CD4-positive, alpha-beta T cell treated with Interleukin-6 for 4 hours (primary cell): ENCODE data around the gene SVIL.
"Not testable (repeated sequence)": the region's sequence is repeated elsewhere in the genome, so short reads cannot be mapped to it uniquely, and the experiment has no call there.

Experiments used
- DNase-seq: peaks from one replicate; pipeline ENCODE4 v3.0.0-alpha.2; 2020; ENCODE audit warnings: mixed read lengths

Gene SVIL

DNA sequence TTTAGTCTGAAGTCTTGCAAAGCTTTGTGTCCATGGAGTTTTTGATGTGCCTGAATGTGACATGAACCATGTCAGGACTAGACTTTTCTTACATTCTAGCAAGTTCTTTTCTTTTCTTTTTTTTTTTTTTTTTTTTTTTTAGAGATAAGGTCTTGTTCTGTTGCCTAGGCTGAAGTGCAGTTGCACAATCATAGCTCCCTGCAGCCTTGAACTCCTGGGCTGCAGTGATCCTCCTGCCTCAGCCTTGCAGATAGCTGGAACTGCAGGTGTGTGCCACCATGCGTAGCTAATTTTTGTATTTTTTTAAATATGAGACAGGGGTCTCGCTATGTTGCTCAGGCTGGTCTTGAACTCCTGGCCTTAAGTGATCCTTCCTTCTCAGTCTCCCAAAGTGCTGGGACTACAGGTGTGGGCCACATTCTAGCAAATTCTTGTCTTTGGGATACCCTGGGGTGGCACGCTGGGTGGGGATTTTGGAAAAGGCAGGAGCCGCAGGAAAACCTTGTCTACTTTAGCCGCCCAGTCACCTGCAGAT lies 152.8 kb downstream of the SVIL start:
- no peak for DNase-seq

DNA sequence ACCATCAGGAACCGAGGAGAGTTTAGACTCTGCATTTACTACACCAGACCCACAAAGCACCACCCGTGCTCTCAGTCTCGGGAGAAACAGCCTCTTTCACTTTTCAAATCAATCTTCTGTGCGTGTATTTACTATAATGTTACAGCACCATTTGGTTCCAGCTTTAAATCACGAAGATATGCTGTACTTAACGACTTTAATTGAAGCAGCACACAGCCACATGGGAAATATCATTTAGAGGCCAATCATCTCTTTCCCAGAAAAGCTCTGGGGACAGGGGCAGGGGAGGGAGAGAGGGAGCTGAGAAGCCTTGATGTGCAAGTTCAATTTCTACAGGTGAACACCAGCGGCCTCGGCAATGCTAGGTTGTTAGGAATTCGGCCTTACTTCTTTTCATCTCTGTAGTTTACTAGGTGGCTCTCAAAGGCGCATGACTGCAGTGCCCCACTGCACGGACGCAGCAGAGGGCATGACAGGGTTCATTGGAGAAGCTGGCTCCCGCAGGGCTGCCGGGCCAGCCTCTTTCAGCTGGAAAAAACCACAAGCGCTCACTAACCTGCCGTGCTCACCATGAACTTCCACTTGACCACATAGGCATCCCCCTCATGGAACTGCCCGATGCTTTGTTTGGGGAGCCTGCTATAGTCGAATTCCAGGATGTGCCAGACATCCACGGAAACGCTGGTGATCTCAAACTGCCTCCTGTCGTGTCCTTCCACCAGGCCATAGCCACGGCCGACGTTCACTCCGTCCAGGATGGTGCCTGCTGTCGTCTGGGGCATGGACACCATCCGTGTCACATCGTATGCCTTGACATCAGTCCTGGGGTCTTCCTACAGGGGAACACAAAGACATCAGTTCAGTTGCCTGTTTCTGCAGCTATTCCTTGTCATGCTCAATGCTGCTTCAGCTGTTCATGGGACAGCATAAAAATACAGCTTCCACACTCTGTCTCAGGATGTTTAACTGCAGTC lies 154.5 kb downstream of the SVIL start:
- no peak for DNase-seq

DNA sequence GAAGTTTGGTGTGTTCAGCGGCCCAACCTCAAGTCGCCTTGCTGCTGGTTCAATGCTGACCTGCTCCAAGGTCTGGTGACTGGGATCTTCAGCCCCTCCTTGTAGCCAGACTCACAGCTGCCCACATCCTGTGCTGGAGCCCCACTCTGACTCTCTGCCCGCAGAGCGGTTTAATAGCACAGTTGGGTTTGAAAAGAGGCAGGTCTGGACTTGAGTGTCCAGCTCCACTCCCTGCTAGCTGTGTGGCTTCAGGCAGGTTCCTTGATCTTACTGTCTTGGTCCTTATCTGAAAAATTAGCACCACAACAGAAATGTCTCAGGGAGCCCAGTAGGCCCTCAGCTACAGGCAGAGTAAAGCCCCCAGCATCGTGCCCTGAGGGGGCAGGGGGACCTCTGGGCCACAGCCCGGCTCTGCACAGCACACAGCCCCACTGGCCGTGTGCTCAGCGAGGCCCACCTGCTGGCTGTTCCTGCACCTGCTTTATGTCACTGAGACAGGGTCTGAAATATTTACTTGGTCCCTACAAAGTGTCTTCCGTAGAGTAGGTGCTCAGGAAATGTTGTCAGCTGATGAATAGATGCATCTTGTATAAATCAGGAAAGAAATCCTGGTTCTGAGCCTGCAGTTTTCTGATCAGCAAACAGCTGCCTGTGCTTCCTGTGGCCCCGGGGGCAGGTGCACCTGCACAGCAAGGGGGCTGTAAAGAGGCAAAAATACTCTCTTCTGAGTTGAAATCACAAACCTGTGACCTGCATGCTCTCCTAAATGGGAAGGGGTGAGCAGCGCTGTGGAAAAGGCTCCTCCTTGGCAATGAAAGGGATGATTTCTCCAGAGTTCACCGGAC lies 155.5 kb downstream of the SVIL start:
- peak; percentile 50 for DNase-seq

DNA sequence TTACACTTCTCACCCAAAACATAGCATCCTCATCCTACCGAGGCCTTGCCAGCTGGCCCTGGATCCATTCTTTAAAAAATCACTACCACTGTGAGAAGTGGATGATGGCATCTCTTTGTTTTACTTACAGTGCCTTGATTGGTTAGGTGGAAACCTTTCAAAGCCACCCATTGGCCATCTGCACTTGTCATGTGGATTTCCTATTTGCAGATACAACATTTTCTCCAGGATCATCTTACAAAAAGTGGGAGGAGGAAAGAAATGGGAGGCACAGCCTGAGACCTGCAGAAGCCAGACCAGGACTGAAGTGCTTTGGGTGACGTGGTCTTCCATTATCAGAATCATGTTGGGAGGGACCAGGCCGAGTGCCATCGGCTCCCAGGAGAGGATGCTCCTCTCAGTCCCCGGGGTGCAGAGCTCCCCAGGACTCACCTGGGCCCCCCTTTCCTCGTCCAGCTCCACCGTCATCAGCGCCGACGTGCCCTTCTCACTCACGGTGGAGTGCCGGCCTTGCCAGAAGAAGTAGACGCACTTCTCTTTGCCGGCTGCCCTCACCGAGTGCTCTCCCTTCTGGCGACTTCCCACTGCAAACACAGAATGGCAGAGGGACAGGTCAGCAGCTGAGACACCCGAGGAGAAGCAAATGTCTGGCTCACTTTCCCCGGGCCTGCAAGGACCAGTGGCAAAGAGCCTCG lies 161.2 kb downstream of the SVIL start:
- DNase-seq = no peak

DNA sequence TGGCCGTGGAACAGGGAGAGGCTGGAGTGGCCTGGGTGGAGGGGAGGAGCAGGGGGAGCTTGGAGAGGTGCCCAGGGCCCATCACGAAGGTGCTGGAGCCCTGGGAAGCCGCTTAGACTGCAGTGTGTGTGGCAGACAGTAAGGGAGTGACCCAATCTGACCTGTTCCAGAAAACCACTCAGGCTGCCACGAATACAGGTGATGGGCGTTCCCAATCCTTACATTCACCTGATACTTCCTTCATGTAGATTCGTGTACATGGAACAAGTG lies 161.7 kb downstream of the SVIL start:
- no peak for DNase-seq

DNA sequence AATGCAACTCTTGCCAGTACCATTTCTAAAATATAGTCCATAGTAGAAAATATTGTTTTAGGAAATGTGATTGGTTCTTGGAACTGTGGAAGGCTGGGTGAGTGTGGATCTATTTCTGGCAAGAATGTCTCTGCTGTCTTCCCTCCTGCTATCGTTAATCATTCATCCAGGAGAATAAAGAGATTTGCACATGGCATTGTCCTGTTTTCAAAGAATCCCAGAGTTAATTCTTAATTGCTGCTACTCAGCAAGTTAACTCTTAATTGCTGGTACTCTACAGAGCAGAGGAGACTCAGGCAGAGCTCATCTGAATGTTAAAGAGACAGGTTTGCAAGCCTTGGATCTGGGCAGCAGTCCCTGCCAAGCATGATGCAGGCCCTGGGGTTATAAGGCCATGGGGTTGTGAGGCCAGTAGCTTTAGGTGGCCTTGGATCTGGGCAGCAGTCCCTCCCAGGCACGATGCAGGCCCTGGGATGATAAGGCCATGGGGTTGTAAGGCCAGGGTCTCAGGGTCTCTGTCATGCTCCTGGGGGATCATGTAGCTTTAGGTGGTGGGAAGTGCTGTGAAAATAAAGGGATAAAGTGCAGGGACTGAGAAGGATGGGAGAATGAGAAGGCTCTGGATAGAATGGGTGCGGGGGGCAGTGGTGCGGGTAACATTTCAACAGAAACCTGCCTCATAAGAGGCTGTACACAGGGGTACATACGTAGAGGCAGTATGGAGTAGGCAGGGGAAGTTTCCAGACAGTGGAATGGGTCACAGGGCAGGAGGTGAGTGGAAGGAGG lies 162.3 kb downstream of the SVIL start:
- no peak for DNase-seq

DNA sequence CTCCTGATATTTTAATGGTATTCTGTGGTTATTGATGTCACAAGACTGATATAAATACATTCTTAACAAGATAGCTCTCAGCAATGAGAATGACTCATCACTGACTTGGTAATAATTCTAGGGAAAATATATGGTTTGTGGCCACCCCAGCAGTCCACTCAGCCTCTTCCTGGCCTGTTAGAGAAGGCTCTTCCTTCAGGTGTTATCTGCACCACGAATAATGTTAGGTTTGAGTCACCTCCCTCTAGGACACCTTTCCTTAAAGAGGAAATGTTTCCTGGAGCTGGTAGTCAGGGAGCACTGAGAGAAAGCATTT lies 163.3 kb downstream of the SVIL start:
- no peak for DNase-seq

DNA sequence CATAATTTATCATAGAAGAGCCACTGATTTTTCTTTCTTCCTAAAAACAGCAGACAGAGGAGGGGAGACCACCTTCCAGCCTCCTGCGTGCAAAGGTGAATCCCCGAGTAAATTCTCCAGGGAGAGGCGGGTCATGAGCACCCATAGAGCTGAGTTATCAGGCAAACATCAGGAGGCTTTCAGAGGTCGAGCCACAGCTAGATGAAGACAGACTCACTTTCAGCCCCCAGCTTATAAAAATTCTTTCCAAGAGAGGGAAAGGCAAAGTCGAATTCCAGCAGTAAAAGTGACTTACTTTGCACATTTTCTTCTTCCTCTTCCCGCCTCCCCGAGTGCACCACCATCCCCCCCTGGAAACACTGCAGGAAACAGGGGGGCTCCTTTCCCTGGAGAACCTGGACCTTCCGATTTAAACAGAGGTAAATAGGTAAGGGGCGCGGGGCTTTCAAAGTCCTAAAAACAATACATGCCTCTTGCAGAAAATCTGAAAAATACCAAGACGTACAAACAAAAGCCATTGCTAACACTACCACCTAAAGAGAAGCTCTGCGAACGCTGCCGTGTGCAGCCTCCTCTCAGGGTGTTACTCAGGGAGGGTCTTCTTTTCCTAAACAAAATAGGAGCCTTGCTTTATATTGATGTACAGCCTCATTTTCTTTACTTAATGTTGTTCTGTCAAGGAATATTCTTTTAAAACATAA lies 163.8 kb downstream of the SVIL start:
- no peak for DNase-seq

DNA sequence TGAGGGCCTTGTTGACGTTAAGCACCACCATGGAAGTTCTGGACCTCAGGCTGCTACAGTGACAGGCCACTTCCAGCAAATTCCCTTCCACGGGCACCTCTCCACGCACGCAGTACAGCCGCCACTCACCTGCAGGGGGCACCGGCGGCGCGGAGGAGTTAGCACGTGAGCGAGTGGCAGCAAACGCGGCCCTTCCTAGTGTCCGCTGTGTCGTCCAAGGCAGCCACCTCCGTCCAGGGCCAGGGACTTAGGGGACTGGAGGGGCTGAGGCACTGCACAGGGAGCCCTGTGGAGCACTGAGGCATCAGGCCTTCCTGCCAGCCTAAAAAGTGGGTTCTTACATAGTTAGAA lies 164.4 kb downstream of the SVIL start:
- DNase-seq = no peak

DNA sequence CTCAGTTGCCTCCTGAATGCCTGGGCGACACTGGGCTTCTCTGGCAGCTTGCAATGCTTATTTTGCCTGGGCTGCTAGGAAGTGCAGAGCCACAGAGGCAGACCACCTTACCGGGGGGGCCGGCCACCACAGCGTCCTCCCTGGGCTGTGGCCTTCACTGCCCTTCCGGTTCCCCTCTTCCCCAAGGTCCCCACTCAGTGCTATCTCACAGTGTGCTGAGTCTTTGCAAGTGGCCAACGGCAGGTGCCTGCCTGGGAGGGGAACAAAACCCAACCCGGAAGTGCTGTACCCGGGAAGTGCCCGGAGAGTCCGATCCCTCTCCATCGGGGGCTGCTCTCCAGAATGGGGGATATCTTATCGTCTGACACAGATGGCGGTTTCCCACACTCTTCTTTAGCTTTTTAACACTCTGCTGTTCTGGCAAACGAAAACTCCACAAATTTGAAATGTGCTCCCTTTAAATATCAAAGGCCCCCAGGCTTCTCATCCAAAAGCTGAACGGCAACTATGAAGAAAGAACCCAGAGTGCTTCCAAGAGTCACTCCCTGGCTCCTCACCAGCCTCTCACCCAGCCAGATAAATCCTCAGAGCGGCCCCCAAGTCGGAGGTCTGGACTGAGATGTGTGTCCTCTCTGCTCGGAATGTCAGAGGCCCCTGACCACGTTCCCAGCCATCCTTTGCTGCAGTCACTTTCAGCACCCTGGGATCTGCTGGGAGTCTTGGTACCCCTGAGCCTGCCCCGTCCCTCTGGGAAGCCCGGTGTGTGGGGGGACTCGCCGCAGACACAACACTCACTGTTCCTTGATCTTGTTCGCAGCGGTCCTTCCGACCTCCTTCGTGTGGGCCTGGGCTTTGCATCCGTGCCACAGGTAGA lies 165.1 kb downstream of the SVIL start:
- DNase-seq = no peak

DNA sequence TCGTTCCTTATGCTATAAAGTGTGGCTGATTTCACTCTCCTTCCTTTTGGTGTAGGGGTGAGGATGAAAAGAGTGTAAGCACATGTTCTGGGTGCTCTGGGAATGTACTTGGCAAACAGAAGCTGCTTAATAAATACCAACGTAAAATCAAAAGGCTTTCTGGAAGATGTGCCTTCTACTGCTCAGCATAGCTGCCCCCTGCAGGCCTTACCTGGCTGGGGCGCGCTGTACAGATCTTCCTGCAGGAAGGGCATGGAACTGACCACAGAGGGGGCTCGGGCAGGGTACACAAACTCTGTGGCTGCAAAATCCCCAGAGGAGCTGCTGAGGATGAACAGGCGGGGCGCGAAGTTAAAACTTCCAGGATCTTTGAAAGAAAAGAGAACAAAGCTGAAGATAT lies 169.4 kb downstream of the SVIL start:
- DNase-seq = no peak

DNA sequence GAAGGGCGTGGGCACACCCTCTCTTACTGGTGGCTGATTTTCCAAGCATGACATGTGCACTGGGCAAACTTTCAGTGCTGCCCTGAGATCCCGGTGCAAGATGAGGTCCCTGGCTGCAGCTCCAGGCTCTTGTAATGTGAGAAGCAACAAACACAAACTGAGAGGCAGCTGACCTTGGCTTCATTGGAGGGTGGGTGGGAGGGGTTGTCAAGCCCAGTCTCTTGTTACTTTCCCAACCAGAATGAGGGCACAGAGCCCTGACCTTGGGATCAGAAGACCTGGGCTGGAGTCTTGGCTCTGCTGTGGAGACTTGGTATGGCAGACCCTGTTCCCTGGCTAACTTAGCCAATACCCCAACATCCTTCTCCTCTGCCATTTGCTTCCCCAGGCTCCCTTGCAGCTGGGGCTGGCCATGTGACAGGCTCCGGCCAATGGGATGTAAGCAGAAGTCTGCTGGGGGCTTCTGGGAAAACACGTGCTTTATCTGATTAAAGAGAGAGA lies 170.1 kb downstream of the SVIL start:
- not testable (repeated sequence) for DNase-seq

DNA sequence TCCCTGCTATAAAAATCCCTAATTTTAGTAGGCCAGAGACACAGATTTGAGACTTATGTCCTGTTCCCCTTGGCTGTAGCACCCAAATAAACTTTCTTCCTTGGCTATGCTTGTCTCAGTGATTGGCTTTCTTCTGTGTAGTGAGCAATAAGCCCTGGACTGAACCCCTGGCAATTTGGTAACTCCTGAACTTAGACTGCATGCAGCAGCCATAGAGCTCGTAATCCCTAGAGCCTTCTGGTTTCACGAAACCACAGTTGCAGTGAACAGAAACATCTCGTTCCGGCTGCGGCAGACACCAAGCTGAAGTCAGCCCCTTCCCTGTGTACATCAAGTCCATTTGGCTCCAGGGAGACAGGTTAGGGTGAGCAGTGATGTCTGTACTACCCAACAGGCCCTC lies 173.7 kb downstream of the SVIL start:
- no peak for DNase-seq

DNA sequence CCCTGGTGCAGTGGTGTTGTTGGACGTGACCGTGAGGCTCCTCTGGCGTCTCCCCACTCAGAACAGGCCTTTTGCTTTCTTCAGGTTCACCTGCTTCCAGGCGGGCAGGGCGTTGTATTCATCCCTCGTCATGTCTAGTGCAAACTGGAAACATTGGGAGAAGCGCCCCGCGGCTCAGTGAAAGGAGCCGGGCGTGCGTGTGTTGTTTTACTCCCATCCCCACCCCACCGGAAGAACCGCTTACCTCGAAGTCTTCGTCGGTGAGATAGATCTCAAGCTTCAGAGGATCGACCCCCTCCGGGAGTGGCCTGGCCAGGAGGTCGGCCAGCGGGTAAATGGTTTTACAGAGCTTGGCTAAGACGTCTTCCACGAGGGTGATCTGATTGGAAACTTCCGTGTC lies 176.6 kb downstream of the SVIL start:
- not testable (repeated sequence) for DNase-seq

DNA sequence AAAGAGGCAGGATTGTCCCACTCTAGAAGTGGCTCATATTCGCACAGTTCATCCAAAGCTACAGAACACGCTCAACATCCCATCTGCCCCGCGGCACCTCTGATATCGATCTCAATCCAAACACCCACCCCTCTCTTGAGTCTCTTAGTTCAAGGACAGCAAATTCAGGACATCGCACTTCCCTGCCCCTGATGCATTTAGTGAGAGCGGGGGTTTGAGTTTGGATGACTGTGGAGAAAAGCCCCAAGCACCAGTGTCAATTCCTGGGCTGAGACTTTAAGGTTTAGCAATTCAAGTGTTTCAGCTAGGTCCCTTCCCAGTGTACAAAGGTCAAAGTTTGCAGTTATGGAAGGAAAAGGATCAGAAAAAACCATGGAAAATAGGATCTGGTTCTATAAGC lies 179.7 kb downstream of the SVIL start:
- DNase-seq = no peak

DNA sequence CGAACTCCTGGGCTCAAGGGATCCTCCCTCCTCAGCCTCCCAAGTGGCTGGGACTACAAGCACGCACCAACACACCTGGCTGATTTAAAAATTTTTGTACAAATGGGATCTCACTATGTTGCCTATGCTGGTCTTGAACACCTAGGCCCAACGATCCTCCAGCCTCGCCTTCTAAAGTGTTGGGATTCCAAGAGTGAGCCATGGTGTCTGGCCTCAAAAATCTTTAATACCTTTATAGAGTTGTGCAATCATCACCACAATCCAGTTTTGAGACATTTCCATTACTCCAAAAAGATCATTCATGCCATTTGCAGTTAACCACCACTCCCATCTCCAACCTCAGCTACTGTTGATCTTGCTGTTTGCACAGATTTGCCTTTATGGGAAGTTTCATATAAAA lies 180.5 kb downstream of the SVIL start:
- no peak for DNase-seq

DNA sequence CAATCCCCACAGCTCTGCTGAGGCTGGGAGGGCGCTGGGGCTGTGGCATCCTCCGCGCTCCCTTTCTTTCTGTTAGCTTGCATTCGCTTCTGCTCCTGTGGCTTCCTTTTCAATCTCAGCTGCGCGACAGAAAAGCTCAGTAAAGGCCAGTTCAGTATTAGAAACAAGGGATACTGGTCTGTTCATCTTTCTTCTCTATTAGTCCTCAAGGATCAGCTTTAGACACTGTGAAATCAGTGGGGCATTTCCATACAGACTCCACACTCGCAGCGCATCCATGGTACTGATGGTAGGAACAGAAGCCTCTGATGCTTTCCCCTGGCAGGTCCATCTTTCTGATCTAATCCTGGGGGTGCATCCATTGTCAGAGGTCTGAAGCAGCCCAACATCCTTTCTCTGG lies 182.2 kb downstream of the SVIL start:
- no peak for DNase-seq

DNA sequence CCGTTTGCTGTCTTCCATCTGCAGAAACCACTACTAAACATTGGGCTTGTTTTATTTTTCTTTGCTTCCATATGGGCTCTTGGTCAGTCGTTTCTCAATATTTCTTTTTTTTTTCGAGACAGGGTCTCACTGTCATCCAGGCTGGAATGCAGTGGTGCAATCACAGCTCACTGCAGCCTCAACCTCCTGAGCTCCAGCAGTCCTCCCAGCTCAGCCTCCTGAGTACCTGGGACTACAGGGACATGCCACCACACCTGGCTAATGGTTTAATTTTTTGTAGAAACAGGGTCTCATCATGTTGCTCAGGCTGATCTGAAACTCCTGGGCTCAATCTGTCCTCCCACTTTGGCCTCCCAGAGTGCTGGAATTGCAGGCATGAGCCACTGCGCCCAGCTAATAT lies 182.8 kb downstream of the SVIL start:
- DNase-seq = no peak

DNA sequence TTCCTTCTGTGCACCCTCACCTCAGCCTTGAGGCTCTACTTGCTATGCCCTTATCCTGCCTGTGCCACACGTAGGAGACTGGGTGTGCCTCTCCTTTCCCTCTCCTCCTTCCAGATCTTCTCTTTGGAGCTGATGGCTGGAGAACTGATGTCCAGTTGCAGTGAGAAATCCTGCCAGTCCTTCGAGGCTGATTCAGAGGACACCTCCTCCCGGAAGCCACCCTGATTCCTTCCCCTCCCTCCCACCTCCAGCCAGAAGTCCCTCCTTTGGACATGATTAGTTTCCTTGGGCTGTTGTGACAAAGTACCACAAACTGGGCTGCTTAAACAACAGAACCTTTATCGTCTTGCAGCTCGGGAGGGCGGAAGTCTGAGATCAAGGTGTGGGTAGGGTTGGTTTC lies 184.4 kb downstream of the SVIL start:
- DNase-seq = no peak

DNA sequence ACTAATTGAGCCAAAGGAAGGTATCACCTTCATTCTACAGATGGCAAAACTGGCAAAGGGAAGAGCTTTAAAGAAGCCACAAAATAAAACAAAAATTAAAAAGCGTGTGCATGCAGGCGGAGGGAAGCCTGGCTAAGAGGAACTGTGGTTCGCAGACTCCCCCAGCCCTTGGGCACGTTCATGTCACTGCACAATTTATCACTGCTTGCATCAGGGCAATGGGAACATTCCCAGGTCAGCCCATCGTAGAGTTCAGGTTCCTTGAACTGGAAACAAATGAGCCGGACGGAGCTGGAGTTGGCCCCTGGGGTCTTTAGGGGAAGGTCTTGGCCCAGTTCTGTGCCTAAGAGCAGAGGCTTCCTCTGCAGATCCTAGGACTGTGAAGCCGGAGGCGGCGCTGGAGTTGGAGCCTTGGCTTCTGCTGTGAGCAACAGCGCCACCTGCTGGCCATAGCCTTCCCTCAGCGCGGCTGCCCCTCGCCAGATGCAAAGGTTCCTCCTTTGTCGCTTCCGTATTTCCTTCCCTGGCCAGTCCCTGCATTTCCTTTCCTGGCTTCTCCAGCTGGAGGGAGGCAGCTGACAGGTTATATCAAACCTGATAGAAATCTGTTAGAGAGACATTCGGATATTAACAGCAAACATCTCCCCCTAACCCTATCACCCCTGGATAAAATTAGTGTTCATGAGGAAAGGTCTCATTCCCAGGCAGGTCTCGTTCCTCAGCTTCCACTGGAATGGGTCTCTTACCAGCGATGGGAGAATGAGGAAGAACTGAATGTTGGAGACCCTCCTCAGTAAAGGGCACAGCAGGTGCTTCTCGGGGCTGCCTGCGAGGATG lies 185.8 kb downstream of the SVIL start:
- DNase-seq = peak; percentile 76
